Activated B cell treated with CpG ODN at 0.5 μM for 24 hours (primary cell): ENCODE measurements around the gene SAV1. TPM values are rescaled to one million over a fixed set of nuclear protein-coding genes. Genes with fewer than 3 reads are reported as not detected.

ENCODE experiments used
- ATAC-seq: fragments of 200-7000 bp; cut with Tn5 transposase; one replicate; pipeline ENCODE4 v1.10.0; 2021; ENCODE audit warnings: low read depth, mild to moderate bottlenecking, moderate library complexity
- CTCF ChIA-PET: fragments of 350-600 bp; sonication (Branson Sonifier 250); formaldehyde crosslinking; loops from one replicate; lab custom pipeline; 2021; ENCODE audit warnings: antibody characterized with exemption; lab: Charles Lee
- POLR2A ChIA-PET: fragments of 350-600 bp; sonication (Branson Sonifier 250); formaldehyde crosslinking; loops from one replicate; lab custom pipeline; 2021; ENCODE audit warnings: antibody characterized with exemption; lab: Charles Lee
- DNase-seq: peaks from one replicate; pipeline ENCODE4 v3.0.0; 2022
- H3K27ac Mint-ChIP-seq: one replicate; pipeline ENCODE4 v1.8.0; 2020; ENCODE audit warnings: mixed read lengths
- H3K27me3 Mint-ChIP-seq: one replicate; pipeline ENCODE4 v1.8.0; 2021; ENCODE audit warnings: mixed read lengths
- H3K36me3 Mint-ChIP-seq: one replicate; pipeline ENCODE4 v1.8.0; 2021; ENCODE audit warnings: low read depth, mixed read lengths
- H3K4me1 Mint-ChIP-seq: one replicate; pipeline ENCODE4 v1.8.0; 2021; ENCODE audit warnings: mixed read lengths
- H3K4me3 Mint-ChIP-seq: one replicate; pipeline ENCODE4 v1.8.0; 2020; ENCODE audit warnings: mild to moderate bottlenecking, mixed read lengths
- H3K9me3 Mint-ChIP-seq: one replicate; pipeline ENCODE4 v1.8.0; 2020; ENCODE audit warnings: mixed read lengths
- intact Hi-C: fragments of 100-400 bp; cut with micrococcal nuclease; formaldehyde crosslinking; loops from one replicate; pipeline ENCODE4 v1.15.1; 2024
- total RNA-seq: library from RNA; stranded (reverse); gene quantifications from 2 replicates; pipeline ENCODE4 v1.2.3, GENCODE V29; 2022
- TF ChIP-seq, protein P1 (sequence below): fragments of 200-600 bp; IDR thresholded peaks from one replicate; pipeline ENCODE4 v1.8.0; 2022; ENCODE audit warnings: antibody characterized with exemption, mild to moderate bottlenecking

SAV1 gene
- total RNA-seq, 1 donor from 2014 or later = 33.3 TPM

DNA sequence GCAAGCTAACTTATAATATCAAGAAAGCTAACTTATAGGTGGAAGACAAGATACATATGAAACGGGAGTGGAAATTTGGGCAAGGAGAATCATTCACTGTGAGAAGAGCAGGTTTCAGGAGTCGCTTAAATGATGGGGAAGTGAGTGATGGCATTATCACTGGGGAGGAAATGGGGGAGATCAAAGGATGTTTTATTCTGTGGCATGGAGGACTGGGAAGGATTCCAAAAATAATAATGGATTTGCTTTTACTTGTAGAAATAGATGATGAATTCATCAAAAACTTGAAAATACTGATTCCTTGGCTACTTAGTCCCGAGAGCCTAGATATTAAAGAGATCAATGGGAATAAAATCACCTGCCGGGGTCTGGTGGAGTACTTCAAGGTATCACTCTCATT, 47.8 kb downstream of the SAV1 start:
- CTCF ChIA-PET = interaction anchor here (0.9 to 3.5 kb wide), 12 partner anchors 8 to 240 kb away, joined by 3 to 52 read pairs (median 6); no protein-coding TSS in a partner anchor
- intact Hi-C loops = no loop called here
- ATAC-seq (no peak), DNase-seq (no peak)
- Mint-ChIP-seq H3K4me1 (peaks cover 5% of the 10 kb centered on the region), H3K27ac (no peak overlapping the region), H3K27me3 (no peaks in the 10 kb centered on the region), H3K4me3 (no peak overlapping the region), H3K9me3 (no peaks in the 10 kb centered on the region), H3K36me3 (peaks cover 10% of the 10 kb centered on the region)
- POLR2A ChIA-PET = no interaction called here
- TF ChIP-seq, protein P1, sequence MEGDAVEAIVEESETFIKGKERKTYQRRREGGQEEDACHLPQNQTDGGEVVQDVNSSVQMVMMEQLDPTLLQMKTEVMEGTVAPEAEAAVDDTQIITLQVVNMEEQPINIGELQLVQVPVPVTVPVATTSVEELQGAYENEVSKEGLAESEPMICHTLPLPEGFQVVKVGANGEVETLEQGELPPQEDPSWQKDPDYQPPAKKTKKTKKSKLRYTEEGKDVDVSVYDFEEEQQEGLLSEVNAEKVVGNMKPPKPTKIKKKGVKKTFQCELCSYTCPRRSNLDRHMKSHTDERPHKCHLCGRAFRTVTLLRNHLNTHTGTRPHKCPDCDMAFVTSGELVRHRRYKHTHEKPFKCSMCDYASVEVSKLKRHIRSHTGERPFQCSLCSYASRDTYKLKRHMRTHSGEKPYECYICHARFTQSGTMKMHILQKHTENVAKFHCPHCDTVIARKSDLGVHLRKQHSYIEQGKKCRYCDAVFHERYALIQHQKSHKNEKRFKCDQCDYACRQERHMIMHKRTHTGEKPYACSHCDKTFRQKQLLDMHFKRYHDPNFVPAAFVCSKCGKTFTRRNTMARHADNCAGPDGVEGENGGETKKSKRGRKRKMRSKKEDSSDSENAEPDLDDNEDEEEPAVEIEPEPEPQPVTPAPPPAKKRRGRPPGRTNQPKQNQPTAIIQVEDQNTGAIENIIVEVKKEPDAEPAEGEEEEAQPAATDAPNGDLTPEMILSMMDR = no peak

DNA sequence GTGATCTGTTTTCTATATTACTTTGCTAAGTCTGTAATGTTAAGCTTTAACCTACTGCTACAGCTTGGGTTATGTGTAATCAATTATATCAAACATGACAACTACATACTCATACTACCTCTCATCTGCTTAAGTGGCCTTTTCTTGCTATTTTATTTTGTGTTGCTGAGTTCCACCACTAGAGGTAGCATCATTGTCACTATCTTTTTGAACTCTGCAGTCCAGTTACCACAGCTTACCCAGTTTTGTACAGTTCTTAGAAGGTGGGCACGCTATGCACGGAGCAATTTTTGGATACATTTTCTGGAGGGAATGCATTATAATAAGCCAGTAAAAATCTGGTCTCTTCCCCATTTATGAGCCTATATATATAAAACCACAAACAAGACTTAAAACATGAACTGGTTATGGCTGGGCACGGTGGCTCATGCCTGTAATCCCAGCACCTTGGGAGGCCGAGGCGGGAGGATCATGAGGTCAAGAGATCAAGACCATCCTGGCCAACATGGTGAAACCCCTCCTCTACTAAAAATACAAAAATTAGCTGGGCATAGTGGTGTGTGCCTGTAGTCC, 48.5 kb downstream of the SAV1 start:
- no peak overlapping the region for H3K27ac Mint-ChIP-seq
- ChIA-PET CTCF (interaction anchor here (1.0 to 3.5 kb wide), 14 partner anchors 9 to 243 kb away, joined by 3 to 52 read pairs (median 4); no protein-coding TSS in a partner anchor), POLR2A (interaction anchor here (1.4 kb wide), 1 partner anchor 49 kb away, joined by 3 read pairs; the partner anchor contains the start of gene SAV1)
- TF ChIP-seq, protein P1 = peak; percentile 30
- ATAC-seq (peak; percentile 68), DNase-seq (no peak)
- H3K27me3 Mint-ChIP-seq = no peaks in the 10 kb centered on the region
- peaks cover 6% of the 10 kb centered on the region for H3K36me3 Mint-ChIP-seq
- peaks cover 5% of the 10 kb centered on the region for H3K4me1 Mint-ChIP-seq
- intact Hi-C loops = loop anchor here (1.0 to 2.0 kb wide), 3 partner anchors 95 to 241 kb away; no protein-coding TSS in a partner anchor
- no peaks in the 10 kb centered on the region for H3K9me3 Mint-ChIP-seq
- no peak overlapping the region for H3K4me3 Mint-ChIP-seq

DNA sequence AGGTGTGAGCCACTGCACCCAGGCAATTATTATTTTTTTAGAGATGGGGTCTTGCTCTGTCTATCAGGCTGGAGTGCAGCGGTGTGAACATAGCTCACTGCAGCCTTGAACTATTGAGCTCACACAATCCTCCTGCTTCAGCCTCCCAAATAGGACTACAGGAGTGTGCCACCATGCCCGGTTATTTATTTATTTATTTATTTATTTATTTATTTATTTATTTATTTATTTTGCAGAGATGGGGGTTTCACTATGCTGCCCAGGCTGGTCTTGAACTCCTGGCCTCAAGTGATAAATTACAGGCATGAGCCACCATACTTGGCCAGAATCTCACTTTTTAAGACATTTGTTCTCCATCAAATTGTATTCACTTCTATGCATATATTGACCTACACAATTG, 51.8 kb downstream of the SAV1 start:
- CTCF ChIA-PET = interaction anchor here (0.7 to 1.6 kb wide), 2 partner anchors 17 to 97 kb away, joined by 3 read pairs; no protein-coding TSS in a partner anchor
- no peak overlapping the region for H3K4me3 Mint-ChIP-seq
- peaks cover 4% of the 10 kb centered on the region for H3K36me3 Mint-ChIP-seq
- POLR2A ChIA-PET = no interaction called here
- peaks cover 5% of the 10 kb centered on the region for H3K4me1 Mint-ChIP-seq
- TF ChIP-seq, protein P1 = no peak
- intact Hi-C loops = no loop called here
- no peaks in the 10 kb centered on the region for H3K27me3 Mint-ChIP-seq
- H3K27ac Mint-ChIP-seq = no peak overlapping the region
- no peak for ATAC-seq
- no peak for DNase-seq
- H3K9me3 Mint-ChIP-seq = no peaks in the 10 kb centered on the region

DNA sequence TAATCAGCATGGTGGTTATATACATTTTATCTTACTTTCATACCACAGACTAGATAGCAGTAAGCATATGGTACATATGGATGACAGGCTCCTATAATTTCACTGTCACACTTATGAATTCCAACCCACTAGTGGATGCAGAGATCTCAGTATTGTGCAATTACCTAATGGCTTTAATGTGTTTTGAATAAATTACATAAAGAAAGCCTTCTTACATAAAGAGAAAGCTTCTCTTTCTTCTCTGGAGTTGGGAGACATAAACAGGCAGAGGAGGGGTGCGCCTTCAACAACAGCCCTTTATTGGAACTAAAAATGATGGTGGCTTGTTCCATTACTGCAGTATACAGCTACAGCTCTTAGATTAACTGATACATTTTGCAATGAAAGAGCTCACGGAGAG, 52.6 kb downstream of the SAV1 start:
- CTCF ChIA-PET = interaction anchor here (0.7 to 1.6 kb wide), 2 partner anchors 17 to 99 kb away, joined by 3 to 4 read pairs; no protein-coding TSS in a partner anchor
- Mint-ChIP-seq H3K36me3 (peaks cover 4% of the 10 kb centered on the region), H3K9me3 (no peaks in the 10 kb centered on the region), H3K27me3 (no peaks in the 10 kb centered on the region), H3K4me1 (peaks cover 3% of the 10 kb centered on the region), H3K4me3 (no peak overlapping the region), H3K27ac (no peak overlapping the region)
- TF ChIP-seq, protein P1 = no peak
- no peak for DNase-seq
- no peak for ATAC-seq
- intact Hi-C loops = no loop called here
- POLR2A ChIA-PET = interaction anchor here (0.5 kb wide), 1 partner anchor 256 kb away, joined by 4 read pairs; no protein-coding TSS in a partner anchor

DNA sequence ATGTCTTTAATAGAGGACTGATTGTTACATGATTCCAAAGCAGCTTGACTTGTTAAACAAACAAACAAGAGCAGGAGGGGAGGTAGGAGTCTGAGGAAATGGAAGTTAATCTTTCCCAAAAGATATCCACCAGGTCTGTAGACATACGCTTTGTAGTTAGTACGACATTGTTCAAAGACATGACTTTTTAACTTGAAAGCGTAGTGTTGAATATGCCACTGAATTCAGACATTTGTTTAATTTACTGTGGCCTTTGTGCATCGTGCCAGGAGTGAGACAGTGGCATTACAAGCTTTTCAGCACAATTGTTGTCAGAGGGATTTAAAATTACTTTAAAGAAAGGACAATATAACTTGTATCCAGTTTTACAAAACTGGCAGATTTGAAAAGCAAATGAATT, 53.0 kb downstream of the SAV1 start:
- H3K9me3 Mint-ChIP-seq = no peaks in the 10 kb centered on the region
- DNase-seq (no peak), ATAC-seq (no peak)
- CTCF ChIA-PET = interaction anchor here (0.7 to 1.6 kb wide), 2 partner anchors 16 to 99 kb away, joined by 3 to 4 read pairs; no protein-coding TSS in a partner anchor
- POLR2A ChIA-PET = interaction anchor here (0.5 kb wide), 1 partner anchor 255 kb away, joined by 4 read pairs; no protein-coding TSS in a partner anchor
- TF ChIP-seq, protein P1 = no peak
- no peak overlapping the region for H3K4me3 Mint-ChIP-seq
- H3K27me3 Mint-ChIP-seq = no peaks in the 10 kb centered on the region
- no peak overlapping the region for H3K27ac Mint-ChIP-seq
- intact Hi-C loops = no loop called here
- H3K4me1 Mint-ChIP-seq = no peaks in the 10 kb centered on the region
- H3K36me3 Mint-ChIP-seq = peaks cover 4% of the 10 kb centered on the region
